GM19035 (cell line): ENCODE data around the gene CLMN.

Experiments used
- ATAC-seq: cut with Tn5 transposase; IDR thresholded peaks from one replicate; pipeline ENCODE4 v1.9.1; 2021; ENCODE audit not compliant: unreplicated experiment

CLMN gene

DNA sequence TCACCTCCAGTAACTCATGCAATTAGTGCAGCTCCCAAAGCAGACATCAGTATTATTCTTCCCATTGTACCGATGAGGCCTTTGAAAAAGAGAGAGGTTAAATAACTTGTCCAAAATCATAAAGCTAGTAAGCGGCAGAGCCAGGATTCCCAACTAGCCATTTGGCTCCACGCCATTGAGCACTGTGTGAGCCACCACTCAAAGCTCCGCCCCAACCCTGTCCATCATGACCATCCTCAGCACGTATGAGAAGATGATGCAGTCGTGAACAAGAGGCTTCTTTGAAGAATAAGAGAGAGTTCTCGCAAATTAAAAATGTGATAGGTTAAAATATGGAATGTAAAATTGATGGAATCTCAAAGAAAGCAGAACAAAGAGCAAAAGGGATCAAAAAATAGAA, 14.6 kb downstream of the CLMN start:
- ATAC-seq = no peak

DNA sequence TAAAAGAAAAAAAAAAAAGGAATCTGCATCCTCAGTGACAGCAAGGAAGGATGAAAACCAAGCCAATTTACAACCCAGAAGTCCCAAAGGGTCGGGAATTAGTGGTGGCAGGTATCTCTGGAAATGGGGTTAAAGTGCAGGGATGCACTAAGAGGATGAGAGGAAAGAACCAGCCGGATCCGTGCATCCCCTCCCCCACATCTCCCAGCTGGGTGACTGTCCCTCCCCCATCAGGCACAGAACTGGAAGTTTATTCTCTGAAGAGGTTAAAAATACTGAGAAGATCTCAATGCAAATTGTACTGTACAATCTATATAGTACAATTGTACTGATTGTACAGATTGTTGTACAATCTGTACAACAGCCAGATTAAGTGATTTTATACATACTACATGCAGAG, 15.4 kb downstream of the CLMN start:
- no peak for ATAC-seq

DNA sequence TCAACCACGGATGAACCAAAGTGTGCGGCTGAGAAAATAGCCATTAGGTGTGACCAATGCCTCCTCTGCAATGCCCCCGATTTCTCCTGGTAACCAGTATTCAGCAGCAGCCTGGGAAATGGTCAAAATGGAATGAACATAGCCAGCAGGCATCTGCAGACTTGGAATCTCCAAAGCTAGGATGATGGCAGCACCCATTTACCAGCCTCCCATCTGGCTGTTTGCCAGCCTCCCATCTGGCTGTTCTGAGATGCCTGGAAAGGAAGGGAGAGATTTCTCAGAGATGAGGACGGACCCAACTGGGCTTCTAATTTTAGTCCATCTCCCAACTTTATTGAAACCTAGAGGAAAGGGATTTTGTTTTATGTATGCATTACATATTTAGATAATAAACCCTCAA, 16.2 kb downstream of the CLMN start:
- ATAC-seq = no peak

DNA sequence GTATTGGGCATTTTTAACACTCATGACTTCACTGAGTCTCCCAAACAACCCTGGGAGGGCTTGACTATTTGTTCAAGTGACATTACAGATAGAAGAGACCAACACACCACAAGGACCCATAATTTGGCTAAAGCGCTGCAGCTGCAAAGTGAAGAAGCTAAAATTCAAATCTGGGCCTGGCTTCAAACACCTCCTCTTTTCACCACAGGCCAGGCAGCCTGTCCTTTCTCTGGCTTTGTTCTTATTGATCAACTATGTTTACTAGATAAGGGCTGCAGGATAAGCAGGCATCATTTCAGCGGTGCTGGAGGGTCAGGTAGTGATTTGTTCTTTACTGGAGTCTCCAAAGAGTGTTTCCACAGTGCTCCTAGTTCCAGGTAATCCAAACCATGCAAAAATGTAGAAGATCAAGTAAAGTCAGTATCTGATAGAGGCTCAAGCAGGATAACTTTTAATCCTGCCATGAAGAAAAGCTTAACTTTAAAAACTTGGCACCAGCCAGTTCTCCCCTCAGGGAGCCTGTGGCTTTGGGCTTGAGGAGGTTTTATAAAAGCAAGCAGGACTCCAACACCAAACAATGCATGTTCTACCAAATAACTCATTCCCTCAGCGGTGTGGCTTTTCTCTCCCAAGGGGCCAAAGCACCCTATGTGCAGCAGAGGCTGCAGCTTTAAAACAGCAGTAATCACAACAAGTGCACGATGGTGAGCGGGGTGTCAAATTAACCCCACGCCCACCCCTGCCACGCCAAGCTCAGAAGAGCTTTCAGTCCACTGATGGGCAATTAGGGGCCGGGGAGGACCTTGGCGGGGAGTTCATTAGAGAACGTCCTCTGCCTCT, 16.8 kb downstream of the CLMN start:
- no peak for ATAC-seq

DNA sequence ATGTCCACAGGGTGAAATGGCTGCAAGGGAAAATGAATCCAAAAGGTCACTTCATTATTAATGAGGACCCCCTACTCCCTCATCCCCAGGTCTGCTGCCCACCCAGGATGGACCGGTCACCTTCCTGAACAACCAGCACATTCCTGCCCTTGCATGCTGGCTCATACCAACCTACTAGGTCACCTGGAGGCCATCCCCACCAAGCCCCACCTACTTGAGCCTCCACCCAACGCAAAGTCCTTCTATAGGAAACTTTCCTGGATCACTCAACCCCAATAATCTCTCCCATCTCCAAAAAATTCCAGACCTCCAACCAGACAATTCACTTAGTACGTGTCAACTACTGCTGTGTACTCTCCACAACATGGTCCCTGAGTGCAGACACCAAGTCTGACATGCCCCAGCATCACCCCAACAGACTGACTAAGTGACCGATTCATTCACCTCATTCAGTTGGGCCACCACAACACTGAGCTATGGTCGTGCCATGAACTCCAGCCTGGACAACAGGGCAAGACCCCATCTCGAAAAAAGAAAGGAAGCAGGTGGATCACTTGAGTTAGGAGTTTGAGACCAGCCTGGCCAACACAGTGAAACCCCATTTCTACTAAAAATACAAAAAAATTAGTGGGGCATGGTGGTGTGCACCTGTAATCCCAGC, 18.1 kb downstream of the CLMN start:
- ATAC-seq = no peak

DNA sequence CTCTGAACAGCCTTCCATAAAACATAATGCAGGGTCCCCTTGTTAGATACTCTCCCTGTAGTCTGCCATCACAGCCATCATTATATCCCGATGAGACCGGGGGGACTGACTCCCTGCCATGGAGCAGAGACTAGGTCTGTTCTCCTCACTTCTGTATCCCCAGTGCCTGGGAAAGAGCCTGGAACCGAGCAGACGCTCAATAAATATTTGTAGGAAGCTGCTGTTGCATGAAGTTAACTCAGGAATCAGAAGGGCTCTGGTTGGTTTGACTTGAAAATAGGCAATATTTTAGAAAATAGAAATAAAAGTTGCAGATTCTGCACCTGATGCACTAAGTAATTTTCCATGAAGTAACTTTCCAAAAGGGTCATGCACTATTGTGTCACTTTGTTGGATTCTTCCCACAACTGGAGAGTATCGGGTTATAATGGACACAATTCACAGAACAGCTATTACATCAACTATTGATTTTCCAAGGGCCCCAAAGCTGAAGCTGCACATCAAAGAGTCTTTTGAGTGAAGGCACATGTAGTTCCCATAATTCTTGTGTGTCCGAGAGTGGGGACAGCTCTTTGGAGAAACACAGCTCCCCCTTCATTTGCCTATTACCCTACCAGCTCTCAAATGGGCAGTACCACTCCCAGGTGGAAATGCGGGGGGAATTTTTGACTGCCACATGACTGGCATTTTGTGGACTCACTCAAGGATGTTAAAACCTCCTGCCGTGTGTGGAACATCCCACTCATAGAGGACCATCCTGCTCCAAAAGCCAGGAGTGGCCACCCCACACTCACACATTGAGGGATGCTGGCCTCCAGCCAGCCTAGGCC, 18.8 kb downstream of the CLMN start:
- ATAC-seq = no peak

DNA sequence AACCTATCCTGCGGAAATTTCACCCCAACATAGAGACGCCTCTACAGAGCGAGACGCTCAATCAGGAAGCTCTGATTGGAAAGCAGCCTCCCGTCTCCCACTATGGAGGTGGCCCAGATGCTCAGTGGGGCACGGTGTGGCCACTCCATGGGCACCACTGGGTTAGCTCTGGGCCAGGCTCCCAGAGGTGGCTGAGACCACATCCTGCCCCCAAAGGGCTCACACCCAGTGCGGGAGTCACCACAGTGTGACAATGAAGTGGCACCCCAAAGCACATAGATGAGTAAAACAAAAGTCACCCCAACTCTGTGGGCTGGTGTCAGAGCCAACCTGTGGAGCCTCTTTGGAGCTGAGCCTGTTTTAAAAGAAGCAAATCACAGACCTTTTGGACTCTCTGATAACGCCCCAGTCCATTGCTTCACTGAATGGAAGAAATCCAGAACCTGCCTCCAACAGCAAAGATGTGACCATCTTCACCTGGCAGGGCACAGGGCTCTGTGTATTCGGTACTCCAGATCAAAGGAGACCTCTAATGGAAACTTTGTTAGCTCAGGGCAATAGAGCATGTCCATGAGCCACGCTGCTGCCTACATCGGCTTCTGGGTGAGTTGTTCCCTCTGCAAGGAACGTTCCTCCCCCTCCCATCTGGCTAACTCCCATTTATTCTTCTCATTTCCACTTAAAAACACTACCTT, 19.6 kb downstream of the CLMN start:
- ATAC-seq = no peak

DNA sequence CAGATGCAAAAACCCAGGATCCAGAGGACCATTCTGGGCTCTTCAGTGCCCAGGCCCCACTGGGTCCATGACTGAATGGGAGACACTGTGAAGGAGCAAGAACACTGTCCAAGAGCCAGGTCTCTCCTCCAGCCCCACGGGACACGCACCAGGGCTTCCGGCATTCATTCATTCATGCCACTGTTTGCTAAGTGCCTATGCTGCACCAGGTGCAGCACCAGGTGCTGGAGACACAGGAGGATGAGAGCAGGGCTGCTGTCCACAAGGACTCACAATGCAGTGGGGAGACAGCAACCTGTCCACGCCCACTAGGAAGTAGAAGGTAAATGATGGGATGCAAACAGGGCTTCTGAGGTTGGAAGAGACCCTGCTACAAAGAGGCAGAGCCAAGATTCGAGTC, 20.4 kb downstream of the CLMN start:
- no peak for ATAC-seq

DNA sequence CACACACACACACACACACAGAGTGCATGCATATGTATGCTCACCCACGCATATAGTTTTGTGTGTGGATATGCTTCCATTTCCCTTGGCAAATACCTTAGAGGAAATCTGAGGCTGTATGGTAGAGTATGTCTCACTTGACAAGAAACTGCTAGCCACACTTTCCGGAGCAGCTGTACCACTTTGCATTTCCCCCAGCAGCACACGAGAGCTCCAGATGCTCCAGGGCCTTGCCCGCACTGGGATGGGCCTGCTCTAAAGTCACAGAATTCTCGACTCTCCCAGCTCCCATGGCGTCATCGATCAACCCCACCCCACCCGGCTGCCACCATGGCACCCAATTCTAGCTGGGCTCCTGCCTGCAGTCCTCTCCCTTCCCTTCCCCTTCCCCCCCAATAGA, 21.9 kb downstream of the CLMN start:
- ATAC-seq = no peak

DNA sequence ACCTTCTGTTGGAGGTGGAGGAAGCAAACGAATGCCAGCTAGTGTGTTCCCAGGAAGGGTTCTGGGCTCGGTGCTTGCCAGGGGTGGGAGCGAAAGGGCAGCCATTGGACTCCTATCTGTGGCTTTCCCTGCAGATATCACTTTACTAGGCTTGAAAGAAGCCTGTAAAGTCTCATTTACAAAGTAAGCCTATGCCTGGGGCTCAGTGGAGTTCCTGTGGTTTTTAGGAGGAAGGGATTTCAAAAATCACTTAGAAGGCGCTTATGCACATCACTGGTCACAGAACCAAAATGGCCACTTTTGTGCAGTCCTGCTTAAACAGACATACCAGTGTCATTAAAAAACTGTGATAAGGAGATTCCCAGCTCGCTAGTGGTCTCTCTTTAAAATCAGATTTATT, 22.7 kb downstream of the CLMN start:
- ATAC-seq = no peak

DNA sequence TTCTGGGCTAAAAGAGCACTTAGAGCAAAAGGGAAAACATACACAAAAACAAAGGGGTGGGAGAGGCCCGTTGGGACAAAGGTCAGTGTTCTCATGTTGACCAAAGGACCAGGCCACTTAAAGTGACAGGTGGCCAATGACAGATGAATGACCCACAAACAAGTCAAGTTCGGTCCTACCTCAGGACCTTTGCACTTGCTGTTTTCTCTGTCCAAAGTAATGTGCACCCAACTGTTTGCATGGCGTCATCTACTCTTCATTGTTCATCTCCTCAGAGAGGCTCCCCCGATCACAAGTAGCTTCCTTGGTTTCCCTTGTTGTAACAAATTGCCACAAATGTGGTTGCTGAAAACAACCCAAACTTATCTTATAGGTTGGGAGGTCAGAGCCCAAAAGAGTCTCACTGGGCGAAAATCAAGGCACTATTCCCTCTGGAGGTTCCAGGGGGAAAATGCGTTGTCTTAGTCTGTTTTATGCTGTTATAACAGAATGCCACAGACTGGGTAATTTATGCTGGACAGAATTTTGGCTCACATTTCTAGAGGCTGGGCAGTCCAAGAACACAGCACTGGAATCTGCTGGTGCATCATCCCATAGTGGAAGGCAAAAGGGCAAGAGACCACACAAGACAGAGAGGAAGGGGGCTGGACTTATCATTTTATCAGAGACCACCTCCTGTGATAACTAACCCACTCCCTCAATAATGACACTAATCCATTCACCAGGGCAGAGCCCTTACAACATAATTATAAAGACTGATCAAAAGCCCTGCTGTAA, 23.9 kb downstream of the CLMN start:
- no peak for ATAC-seq

DNA sequence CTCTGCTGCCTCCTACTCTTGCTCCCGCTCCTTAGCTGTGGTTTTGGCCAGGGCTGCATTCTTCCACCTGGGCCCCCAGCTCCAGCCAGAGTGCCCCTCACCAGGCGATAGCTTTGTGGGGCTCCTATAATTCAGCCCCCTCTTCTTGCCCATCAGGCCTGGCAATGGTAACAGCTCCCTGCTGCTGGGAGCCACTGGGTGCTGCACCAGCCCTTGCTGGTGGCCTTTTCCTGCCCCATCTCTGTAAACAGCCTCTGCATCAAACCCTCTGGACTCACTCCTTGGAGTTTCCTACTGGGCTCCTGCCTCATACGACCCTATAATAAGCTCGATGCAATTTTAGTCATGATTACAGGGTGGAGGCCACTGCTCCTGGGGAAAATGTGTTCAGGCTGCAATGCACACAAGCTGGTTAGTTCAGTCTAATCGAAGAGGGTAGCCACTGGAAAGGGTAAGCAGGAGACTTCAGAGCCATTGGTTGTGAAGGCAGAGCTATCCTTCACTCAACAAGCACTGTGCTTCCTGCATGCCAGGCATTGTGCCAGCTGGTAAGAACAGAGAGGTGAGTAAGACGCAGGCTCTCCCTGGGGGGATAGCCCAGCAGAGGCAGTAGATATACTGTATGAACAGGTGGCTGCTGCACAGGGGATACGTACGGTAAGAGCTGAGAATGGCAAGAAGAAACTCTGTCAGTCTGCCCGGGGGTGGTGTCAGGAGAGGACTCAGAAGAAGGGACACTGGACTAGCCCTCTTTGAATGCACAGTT, 24.7 kb downstream of the CLMN start:
- no peak for ATAC-seq

DNA sequence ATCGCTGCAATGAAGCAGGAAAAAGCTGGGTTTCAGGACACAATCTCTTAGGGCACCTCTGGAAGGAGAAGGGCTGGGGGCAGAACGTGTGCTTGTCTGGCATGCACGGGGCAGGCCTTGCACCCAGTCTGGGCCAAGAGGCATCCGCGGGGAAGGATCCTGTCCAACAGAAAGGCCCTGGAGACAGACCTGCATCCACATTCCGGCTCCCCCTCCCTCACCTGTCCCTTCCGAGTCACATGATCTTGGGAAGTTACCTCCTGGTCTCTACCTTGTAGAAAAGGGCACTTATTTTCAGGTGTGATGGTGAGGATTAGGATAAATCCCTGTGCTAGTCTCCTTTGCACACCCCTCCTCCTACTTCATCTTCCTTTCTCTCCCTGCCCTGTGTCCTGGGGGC, 25.4 kb downstream of the CLMN start:
- ATAC-seq = no peak

DNA sequence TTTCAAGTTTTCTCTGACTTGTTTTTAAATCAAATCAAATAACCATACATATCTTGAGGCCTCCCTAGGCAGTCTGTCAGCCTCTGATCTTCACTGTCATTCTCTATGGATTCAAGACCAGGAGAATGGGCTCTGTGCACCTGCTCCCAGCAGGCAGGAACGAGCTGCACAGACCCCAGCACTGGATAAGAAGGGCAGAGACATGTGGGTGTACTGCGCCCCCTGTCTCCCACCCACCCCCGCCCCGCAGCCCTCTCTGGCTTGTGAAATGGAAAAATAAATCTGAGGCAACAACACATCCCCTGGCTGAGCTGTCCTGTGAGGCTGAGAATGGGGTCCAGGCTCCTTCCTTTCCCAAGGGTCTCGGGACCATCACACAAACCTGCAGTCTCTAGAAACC, 26.3 kb downstream of the CLMN start:
- ATAC-seq = no peak

DNA sequence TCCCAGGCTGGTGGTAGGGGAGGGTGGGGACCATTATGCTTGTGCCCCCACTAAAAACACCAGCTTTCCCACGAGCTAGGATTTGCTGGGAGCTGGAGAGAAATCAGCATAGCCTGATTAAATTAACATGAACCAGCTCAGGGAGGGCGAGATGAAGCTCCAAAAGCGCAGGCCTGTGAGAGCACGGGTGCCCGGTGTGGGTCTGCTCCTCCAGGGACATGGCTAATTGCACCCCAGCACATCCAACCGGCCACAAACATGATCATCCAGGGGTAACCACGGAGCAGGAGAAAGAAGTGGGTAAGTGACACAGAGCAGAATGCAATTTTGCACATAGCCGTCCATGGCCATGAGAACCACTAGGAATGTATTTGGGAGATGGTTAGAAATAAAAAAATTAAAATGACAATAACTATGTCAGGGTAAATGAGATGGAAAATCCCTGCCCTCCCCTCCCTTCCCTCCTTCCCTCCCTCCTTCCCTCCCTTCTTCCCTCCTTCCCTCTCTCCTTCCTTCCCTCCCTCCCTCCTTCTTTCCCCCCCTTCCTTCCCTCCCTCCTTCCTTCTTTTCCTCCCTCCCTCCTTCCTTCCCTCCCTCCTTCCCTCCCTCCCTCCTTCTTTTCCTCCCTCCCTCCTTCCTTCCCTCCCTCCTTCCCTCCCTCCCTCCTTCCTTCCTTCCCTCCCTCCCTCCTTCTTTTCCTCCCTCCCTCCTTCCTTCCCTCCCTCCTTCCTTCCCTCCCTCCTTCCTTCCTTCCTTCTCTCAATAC, 26.9 kb downstream of the CLMN start:
- ATAC-seq = no peak

DNA sequence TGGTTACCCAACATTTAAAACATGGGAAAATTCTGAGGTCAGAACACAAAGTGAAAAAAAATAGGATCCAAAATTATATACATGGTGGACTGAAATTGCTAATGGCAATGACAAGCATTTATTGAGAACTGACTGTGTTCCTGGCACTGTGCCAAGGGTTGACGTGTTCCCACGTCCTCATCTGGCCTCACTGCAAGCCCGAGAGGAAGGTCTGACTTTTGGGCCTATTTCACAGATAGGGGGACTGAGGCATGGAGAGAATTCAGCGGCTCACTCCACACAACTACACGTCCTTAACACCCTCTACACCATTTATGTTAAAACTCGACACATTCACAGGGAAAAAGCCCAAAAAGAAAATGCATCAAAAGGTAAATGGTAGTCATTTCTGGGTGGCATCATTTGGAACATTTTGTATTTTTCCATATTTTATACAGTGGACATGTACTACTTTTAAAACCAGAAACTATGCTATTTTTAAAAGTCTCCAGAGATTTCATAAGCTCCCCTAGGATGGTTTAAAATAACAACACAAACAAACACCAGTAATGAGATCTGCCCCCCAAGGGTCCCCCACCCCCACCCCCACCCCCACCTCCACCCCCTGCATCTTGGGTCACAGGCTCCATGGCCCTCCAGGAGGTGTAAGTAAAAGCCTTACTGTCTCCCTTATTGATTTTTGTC, 27.7 kb downstream of the CLMN start:
- no peak for ATAC-seq

DNA sequence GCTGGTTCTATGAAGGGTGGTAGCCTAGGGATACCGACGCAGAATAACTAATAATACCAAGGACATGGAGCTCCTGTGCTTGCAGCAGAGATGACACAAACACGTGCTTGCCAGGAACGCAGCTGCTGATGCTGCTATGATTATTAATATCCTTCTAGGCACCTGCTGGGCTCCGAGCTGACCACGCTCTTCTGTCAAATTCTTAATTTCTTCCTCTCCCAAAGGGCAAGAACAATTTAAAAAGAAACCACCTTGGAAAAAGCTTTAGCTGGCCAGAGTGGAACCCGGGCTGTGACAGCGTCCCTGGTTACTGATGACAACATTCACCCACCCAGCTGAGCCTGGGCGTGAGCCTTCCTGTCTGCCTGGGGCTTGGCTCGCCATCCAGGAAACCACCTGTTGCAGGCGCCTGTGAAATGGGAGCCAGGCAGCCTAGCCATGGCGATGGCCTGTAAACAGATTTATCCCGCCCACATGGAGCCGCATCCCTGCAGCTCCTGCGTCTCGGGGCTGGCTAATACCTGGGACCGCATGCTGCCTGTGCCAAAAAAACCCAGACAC, 28.8 kb downstream of the CLMN start:
- ATAC-seq = no peak

DNA sequence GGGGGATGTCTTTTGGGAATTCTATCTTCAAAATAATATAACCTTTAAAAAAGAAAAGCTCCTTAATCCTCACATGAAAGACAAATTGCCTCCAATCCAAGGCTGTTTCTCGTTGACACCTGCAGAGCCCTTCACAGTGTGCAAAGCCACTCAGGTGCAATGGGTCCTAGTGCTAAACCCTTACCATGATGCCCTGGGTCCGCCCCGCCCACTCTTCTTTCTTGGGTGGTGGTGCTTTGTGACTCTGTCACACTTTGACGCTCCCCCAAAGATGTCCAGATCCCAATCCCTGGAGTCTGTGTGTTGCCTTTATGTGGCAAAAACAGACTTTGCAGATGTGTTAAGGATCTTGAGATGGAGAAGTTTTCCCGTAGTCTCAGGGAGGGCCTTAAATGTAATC, 29.7 kb downstream of the CLMN start:
- no peak for ATAC-seq
